HepG2 (cell line): ENCODE results near the gene GADD45GIP1. TPM values are rescaled to one million over a fixed set of nuclear protein-coding genes. Genes with fewer than 3 reads are reported as not detected.
A peak's percentile ranks its signal among the peaks of the same experiment; 100 is the strongest.

Experiments
- ASH2L ChIP-seq: fragments of 300-600, 200-600 bp; sonication (generic); IDR thresholded peaks from 2 replicates; pipeline ENCODE4 v1.7.0; 2017; ENCODE audit warnings: low read depth, mild to moderate bottlenecking, moderate library complexity, mixed read lengths, low read length; ENCODE audit not compliant: insufficient read length
- BRCA1 ChIP-seq: sonication (generic); formaldehyde crosslinking; IDR thresholded peaks from 2 replicates; pipeline ENCODE4 v1.4.0; 2020; ENCODE audit warnings: missing genetic modification reagents
- CCDC6 ChIP-seq: sonication (generic); formaldehyde crosslinking; IDR thresholded peaks from 2 replicates; pipeline ENCODE4 v1.8.1; 2022; ENCODE audit warnings: mild to moderate bottlenecking, missing genetic modification reagents, moderate library complexity
- CTCF ChIP-seq: sonication (generic); formaldehyde crosslinking; IDR thresholded peaks from 2 replicates; pipeline ENCODE4 v1.5.0; 2020; ENCODE audit warnings: mild to moderate bottlenecking, missing genetic modification reagents, moderate library complexity
- E2F2 ChIP-seq: sonication (generic); formaldehyde crosslinking; IDR thresholded peaks from 2 replicates; pipeline ENCODE4 v1.4.0; 2020; ENCODE audit warnings: missing genetic modification reagents, borderline replicate concordance
- E2F5 ChIP-seq: sonication (generic); formaldehyde crosslinking; conservative IDR thresholded peaks from 2 replicates; pipeline ENCODE4 v1.4.0; 2020; ENCODE audit warnings: missing genetic modification reagents
- GABPB1 ChIP-seq: IDR thresholded peaks from 2 replicates; pipeline ENCODE4 v1.6.1; 2016; ENCODE audit warnings: mild to moderate bottlenecking, missing genetic modification reagents, moderate library complexity, missing compliant biosample characterization
- GLMP ChIP-seq: sonication (generic); formaldehyde crosslinking; IDR thresholded peaks from 2 replicates; pipeline ENCODE4 v1.9.0; 2021; ENCODE audit warnings: missing genetic modification reagents, mild to moderate bottlenecking, borderline replicate concordance
- KAT2B ChIP-seq: fragments of 150-350 bp; IDR thresholded peaks from 2 replicates; pipeline ENCODE4 v1.6.1; 2014; ENCODE audit warnings: low read depth, low read length, borderline replicate concordance
- KLF16 ChIP-seq, 2 experiments: sonication (generic) in 1 of 2; formaldehyde crosslinking in 1 of 2; IDR thresholded peaks; 2 replicates each; pipeline versions ENCODE4 v1.6.1 to v1.8.0; 2016 to 2023; ENCODE audit warnings: missing genetic modification reagents in 2 of 2, missing compliant biosample characterization in 1 of 2
- MEIS2 ChIP-seq: sonication (generic); formaldehyde crosslinking; IDR thresholded peaks from 2 replicates; pipeline ENCODE4 v1.9.0; 2021; ENCODE audit warnings: mild to moderate bottlenecking, missing genetic modification reagents
- ONECUT2 ChIP-seq: sonication (generic); formaldehyde crosslinking; IDR thresholded peaks from 2 replicates; pipeline ENCODE4 v1.4.0; 2020; ENCODE audit warnings: missing genetic modification reagents
- SNAI1 ChIP-seq: sonication (generic); formaldehyde crosslinking; IDR thresholded peaks from 2 replicates; pipeline ENCODE4 v1.5.0; 2020; ENCODE audit warnings: mild to moderate bottlenecking, missing genetic modification reagents, borderline replicate concordance
- SNRNP70 ChIP-seq: fragments of 200-400 bp; formaldehyde crosslinking; IDR thresholded peaks from 2 replicates; pipeline ENCODE4 v1.6.1; 2017; ENCODE audit warnings: mild to moderate bottlenecking, low read depth, low read length, moderate library complexity
- ZNF143 ChIP-seq: sonication (generic); formaldehyde crosslinking; IDR thresholded peaks from 2 replicates; pipeline ENCODE4 v1.4.0; 2020; ENCODE audit warnings: missing genetic modification reagents
- ZNF343 ChIP-seq: sonication (generic); formaldehyde crosslinking; IDR thresholded peaks from 2 replicates; pipeline ENCODE4 v1.4.0; 2020; ENCODE audit warnings: mild to moderate bottlenecking, missing genetic modification reagents
- ZNF543 ChIP-seq: sonication (generic); formaldehyde crosslinking; IDR thresholded peaks from 2 replicates; pipeline ENCODE4 v1.4.0; 2020; ENCODE audit warnings: mild to moderate bottlenecking, missing genetic modification reagents
- ZNF564 ChIP-seq: sonication (generic); formaldehyde crosslinking; IDR thresholded peaks from 2 replicates; pipeline ENCODE4 v1.8.1; 2023; ENCODE audit warnings: mild to moderate bottlenecking, missing genetic modification reagents
- polyA plus RNA-seq, 8 experiments: library from polyadenylated mRNA; depleted of rRNA in 3 of 8; stranded (reverse) in 7 of 8; unstranded in 1 of 8; fragments of >200 nt; fragmentation: Illumina TruSeq in 4 of 8; extraction: Trizol in 4 of 8; gene quantifications; 2 replicates each; pipeline versions ENCODE4 v1.2.1 to v1.2.3, GENCODE V29; 2011 to 2016; ENCODE audit warnings: low read depth in 4 of 8, missing spikeins in 1 of 8, mixed read lengths in 1 of 8; ENCODE audit not compliant: insufficient read depth in 1 of 8
- total RNA-seq, 5 experiments: library from RNA; depleted of rRNA; stranded (reverse); fragments of >200 nt; fragmentation: Illumina TruSeq; extraction: Trizol; gene quantifications; 2 replicates each; pipeline ENCODE4 v1.2.3, GENCODE V29; 2016; ENCODE audit warnings: low read depth in 1 of 5
- TF ChIP-seq, protein P1 (sequence below): sonication (generic); formaldehyde crosslinking; IDR thresholded peaks from 2 replicates; pipeline ENCODE4 v1.8.1; 2022; ENCODE audit warnings: mild to moderate bottlenecking, missing genetic modification reagents
- TF ChIP-seq, protein P2 (sequence below): sonication (generic); formaldehyde crosslinking; IDR thresholded peaks from 2 replicates; pipeline ENCODE4 v1.4.0; 2020; ENCODE audit warnings: missing genetic modification reagents, low read depth, mild to moderate bottlenecking, borderline replicate concordance

GADD45GIP1 gene
- total and polyA plus RNA-seq, 2 of the 13 experiments (the other 11 are each of a cell fraction or from before 2014, with no cell fraction given), result 24.6 to 30.7 TPM

DNA sequence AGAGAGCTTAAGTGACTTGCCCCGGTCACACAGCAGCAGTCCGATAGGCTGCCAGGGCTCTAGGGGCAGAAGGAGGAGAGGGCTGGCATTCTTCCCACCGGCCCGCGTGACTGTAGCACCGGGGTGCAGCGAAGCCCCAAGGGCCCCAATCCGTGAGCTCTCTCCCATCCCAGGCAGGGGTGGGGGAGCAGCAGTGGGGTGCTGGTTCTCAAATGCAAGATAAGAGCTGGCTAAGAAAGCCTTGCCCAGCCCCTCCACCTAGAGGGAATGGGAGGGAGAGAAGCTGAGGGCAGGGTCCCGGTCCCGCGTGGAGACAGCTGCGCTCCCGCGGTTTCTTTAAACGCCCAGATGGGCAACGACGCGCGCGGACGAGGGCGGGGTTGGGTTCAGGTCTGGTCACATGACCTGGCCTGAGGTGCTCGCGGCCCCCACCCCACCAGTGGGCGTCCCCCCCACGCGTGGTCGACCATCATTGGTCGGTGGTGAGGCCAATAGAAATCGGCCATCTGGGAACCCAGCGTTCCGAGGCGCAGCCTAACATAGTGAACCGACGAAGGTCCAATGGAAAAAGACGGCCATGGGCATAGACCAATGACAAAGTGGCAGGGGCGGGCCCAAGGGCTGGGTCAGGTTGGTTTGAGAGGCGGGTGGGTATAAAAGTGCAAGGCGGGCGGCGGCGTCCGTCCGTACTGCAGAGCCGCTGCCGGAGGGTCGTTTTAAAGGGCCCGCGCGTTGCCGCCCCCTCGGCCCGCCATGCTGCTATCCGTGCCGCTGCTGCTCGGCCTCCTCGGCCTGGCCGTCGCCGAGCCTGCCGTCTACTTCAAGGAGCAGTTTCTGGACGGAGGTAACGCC is 18.9 kb downstream of the GADD45GIP1 start, which contains the start of gene CALR (continued):
- TF ChIP-seq SNAI1 (CRISPR knock-in tag) (peak; percentile 91; the same call in 1 of the 2 replicates), KAT2B (no peak), E2F5 (CRISPR knock-in tag) (peak; percentile 71), KLF16 (CRISPR knock-in tag; IDR thresholded peaks at IDR 0.05) (peak; percentile 73 to 81; a peak in 2 of 4 replicates), ZNF543 (CRISPR knock-in tag) (peak; percentile 84), ONECUT2 (CRISPR knock-in tag) (no peak), GLMP (no peak), ASH2L (no peak), GABPB1 (peak; percentile 83), CTCF (no peak), E2F2 (CRISPR knock-in tag) (no peak), CCDC6 (CRISPR knock-in tag) (no peak), ZNF343 (CRISPR knock-in tag) (peak; percentile 87; the same call in 1 of the 2 replicates), SNRNP70 (no peak), ZNF143 (CRISPR knock-in tag) (peak; percentile 33; the same call in 1 of the 2 replicates), ZNF564 (peak; percentile 29; the same call in 1 of the 2 replicates), BRCA1 (no peak), MEIS2 (CRISPR knock-in tag) (no peak; the same call in none of the 2 replicates)
- TF ChIP-seq, protein P1, sequence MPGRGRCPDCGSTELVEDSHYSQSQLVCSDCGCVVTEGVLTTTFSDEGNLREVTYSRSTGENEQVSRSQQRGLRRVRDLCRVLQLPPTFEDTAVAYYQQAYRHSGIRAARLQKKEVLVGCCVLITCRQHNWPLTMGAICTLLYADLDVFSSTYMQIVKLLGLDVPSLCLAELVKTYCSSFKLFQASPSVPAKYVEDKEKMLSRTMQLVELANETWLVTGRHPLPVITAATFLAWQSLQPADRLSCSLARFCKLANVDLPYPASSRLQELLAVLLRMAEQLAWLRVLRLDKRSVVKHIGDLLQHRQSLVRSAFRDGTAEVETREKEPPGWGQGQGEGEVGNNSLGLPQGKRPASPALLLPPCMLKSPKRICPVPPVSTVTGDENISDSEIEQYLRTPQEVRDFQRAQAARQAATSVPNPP, result 0 out of 2 replicates have a peak, but pooled peaks have one; percentile 15
- TF ChIP-seq, protein P2, sequence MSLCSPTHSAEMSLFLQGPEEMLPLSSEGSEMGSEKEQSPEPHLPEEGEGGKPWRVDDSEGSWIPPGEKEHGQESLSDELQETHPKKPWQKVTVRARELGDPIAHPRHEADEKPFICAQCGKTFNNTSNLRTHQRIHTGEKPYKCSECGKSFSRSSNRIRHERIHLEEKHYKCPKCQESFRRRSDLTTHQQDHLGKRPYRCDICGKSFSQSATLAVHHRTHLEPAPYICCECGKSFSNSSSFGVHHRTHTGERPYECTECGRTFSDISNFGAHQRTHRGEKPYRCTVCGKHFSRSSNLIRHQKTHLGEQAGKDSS (CRISPR knock-in tag), result 0 out of 2 replicates have a peak, but pooled peaks have one; percentile 75
